Uterus (tissue), 4 donors: ENCODE results near the gene PDPN. TPM values are rescaled to one million over a fixed set of nuclear protein-coding genes. Genes with fewer than 3 reads are reported as not detected.

Experiments
- DNase-seq, 2 donors: peaks; one replicate each; pipeline ENCODE4 v3.0.0-alpha.2; 2019 to 2020
- H3K27ac ChIP-seq, 2 donors: fragments of 200-600 bp; sonication (generic); 1 replicate in 1 of 2; 2 replicates in 1 of 2; pipeline ENCODE4 v1.5.1; 2016 to 2018
- H3K27me3 ChIP-seq, 2 donors: fragments of 200-600 bp; sonication (generic); one replicate each; pipeline ENCODE4 v1.5.1; 2018 to 2019; ENCODE audit warnings: control low read depth in 1 of 2
- H3K36me3 ChIP-seq, 2 donors: fragments of 200-600 bp; sonication (generic); one replicate each; pipeline ENCODE4 v1.5.1; 2019; ENCODE audit warnings: control low read depth in 1 of 2
- H3K4me1 ChIP-seq, 2 donors: fragments of 200-600 bp; sonication (generic); one replicate each; pipeline ENCODE4 v1.5.1; 2018 to 2019; ENCODE audit warnings: control low read depth in 1 of 2
- H3K4me3 ChIP-seq, 2 donors: fragments of 200-600 bp; sonication (generic); 1 replicate in 1 of 2; 2 replicates in 1 of 2; pipeline ENCODE4 v1.5.1; 2018 to 2019; ENCODE audit warnings: mild to moderate bottlenecking in 1 of 2
- H3K9me3 ChIP-seq, 2 donors: fragments of 200-600 bp; sonication (generic); one replicate each; pipeline ENCODE4 v1.5.1; 2019; ENCODE audit warnings: control low read depth in 1 of 2
- POLR2A ChIP-seq, 2 donors: fragments of 450-650 bp; IDR thresholded peaks; one replicate each; pipeline ENCODE4 v1.6.1; 2016; ENCODE audit warnings: antibody characterized with exemption in 2 of 2, mild to moderate bottlenecking in 1 of 2, moderate library complexity in 1 of 2
- intact Hi-C: fragments of 100-400 bp; cut with DNase I; formaldehyde crosslinking; loops from one replicate; pipeline ENCODE4 v1.15.1; 2023; ENCODE audit warnings: low total_unique reads
- total RNA-seq, 4 donors: library from RNA; depleted of rRNA in 3 of 4; stranded (reverse); fragments of >200 nt in 3 of 4; gene quantifications; one replicate each; pipeline versions ENCODE4 v1.1.0 to v1.2.4, GENCODE V29; 2014 to 2023
- TF ChIP-seq, protein P1 (sequence below), 4 experiments: fragments of 200-600 bp in 2 of 4; fragments of 450-650 bp in 2 of 4; sonication (generic) in 2 of 4; IDR thresholded peaks; one replicate each; pipeline ENCODE4 v1.5.1; 2016 to 2019; ENCODE audit warnings: antibody characterized with exemption in 4 of 4, mild to moderate bottlenecking in 2 of 4, moderate library complexity in 1 of 4
- donor health status: DM: yes; HTN: yes; CAD: no.

PDPN gene
- total RNA-seq, 4 donors from 2014 or later = 17.7 to 50.0 (median 30.7) TPM

DNA sequence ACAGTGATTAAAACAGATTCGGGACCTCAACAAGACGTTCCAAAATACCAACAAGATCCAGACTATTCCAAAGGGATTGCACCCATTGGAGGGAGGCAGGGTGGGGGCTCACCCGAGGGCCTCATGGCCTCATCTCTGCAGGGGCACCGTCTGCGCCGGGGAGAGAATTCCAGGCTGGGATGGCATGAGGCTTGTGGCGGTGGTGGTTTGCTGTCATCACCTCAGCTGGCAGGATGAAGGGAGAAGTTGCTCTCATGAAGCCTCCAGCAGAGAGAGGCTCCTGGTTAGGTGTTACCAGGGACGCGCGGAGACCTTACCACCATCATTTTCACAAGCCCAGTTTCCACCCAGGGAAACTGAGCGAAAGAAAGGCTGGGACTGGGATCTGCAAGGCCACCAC lies 6.7 kb upstream of the PDPN start:
- intact Hi-C loops = no loop called here

DNA sequence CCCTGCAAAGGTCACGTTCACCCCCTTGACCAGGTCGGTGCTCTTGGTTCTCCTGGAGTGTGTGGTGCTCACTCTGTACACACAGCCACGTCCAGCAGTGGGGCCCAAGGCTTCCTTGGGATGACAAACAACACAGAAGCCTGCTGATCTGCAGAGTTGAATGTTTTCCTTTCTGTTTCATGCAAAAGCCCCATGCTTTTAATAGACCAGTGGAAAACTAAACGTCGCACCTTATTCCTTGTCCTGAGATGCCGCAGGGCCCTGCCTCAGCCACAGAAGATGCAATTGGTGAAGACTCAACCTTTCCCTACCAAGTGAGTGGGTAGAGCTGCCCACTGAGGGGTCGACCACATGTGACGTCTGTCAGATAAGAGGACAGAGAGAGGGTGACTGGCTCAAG lies 5.8 kb upstream of the PDPN start:
- Histone ChIP-seq H3K36me3 (no peaks in the 10 kb centered on the region), H3K27me3 (no peaks in the 10 kb centered on the region), H3K4me1 (no peaks in the 10 kb centered on the region), H3K4me3 (no peak overlapping the region), H3K9me3 (no peaks in the 10 kb centered on the region), H3K27ac (no peak overlapping the region)
- intact Hi-C loops = no loop called here
- no peak for TF ChIP-seq POLR2A (IDR thresholded peaks at IDR 0.05)
- TF ChIP-seq, protein P1, sequence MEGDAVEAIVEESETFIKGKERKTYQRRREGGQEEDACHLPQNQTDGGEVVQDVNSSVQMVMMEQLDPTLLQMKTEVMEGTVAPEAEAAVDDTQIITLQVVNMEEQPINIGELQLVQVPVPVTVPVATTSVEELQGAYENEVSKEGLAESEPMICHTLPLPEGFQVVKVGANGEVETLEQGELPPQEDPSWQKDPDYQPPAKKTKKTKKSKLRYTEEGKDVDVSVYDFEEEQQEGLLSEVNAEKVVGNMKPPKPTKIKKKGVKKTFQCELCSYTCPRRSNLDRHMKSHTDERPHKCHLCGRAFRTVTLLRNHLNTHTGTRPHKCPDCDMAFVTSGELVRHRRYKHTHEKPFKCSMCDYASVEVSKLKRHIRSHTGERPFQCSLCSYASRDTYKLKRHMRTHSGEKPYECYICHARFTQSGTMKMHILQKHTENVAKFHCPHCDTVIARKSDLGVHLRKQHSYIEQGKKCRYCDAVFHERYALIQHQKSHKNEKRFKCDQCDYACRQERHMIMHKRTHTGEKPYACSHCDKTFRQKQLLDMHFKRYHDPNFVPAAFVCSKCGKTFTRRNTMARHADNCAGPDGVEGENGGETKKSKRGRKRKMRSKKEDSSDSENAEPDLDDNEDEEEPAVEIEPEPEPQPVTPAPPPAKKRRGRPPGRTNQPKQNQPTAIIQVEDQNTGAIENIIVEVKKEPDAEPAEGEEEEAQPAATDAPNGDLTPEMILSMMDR (IDR thresholded peaks at IDR 0.05) = no peak
- no peak for DNase-seq

More for the DNA sequence above, 6.7 kb upstream of the PDPN start:
- Histone ChIP-seq H3K4me3 (no peak overlapping the region), H3K9me3 (no peaks in the 10 kb centered on the region), H3K4me1 (no peaks in the 10 kb centered on the region), H3K27ac (no peak overlapping the region), H3K27me3 (no peaks in the 10 kb centered on the region), H3K36me3 (no peaks in the 10 kb centered on the region)
- DNase-seq = no peak
- TF ChIP-seq POLR2A (IDR thresholded peaks at IDR 0.05) = no peak
- TF ChIP-seq, protein P1 (IDR thresholded peaks at IDR 0.05) = no peak

DNA sequence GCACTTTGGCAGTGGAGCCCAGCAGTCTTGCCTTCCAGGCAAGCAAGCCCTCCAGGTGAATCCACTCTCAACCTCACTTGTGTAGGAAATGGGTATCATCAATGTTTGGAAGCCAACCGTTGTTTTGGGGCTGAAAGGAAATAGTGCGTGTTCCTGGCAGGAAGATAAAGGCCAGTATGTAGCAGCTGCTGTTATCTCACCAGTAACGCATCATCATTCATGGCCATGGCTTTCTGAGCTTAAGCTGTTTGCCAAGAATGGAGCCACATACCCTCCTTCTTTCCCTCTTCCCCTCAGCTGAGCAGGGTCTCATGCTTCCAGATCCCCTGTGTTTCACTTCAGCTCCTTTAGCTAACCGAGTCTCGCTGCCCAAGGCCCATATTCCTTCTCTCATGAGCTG lies 2.2 kb upstream of the PDPN start:
- Histone ChIP-seq H3K9me3 (no peaks in the 10 kb centered on the region), H3K4me3 (no peak overlapping the region), H3K27me3 (no peaks in the 10 kb centered on the region), H3K4me1 (no peaks in the 10 kb centered on the region), H3K36me3 (no peaks in the 10 kb centered on the region), H3K27ac (no peak overlapping the region)
- intact Hi-C loops = no loop called here
- DNase-seq = no peak
- no peak for TF ChIP-seq POLR2A (IDR thresholded peaks at IDR 0.05)
- TF ChIP-seq, protein P1 (IDR thresholded peaks at IDR 0.05) = no peak

DNA sequence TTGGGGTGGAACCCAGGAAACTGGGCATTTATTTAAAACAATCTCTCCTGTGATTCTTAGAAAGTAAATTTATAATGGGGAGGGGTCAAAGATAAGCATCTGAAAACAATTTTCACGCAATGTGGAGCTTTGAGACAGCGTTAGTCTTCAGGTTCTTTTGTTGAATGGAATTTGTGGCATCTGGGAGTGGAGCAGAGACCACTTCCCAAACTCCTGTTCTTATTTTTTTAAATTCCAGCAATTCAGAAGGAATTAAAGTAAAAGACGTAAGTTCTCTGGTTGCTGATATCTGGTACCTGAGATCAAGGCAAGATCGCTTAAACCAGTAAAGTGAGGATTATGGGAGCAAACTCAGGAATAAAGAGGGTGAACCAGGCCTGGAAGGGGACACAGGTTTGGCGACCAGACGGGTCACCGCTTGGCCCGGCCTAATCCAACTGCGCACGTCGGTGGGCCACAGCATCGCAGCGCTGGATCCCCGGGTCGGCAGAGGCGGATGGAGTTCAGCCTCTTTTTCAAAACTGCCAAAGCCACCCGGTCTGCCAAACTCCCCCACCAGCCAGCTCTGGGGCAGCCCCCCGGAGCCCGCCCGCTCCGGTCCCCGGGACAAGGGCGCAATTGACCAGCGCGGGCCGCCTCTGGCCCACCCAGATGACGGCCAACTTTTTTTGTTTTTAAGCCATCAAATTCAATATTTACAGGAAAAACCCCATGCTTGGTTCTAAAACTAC lies 754 bp upstream of the PDPN start:
- H3K27ac ChIP-seq = peak overlapping the region; percentile 78 to 89
- intact Hi-C loops = no loop called here
- H3K4me3 ChIP-seq = peak overlapping the region in 1 of 2 donors; percentile 57
- H3K36me3 ChIP-seq = no peaks in the 10 kb centered on the region
- no peak for TF ChIP-seq POLR2A (IDR thresholded peaks at IDR 0.05)
- TF ChIP-seq, protein P1 (IDR thresholded peaks at IDR 0.05) = no peak
- no peaks in the 10 kb centered on the region for H3K9me3 ChIP-seq
- no peak for DNase-seq
- no peaks in the 10 kb centered on the region for H3K27me3 ChIP-seq
- H3K4me1 ChIP-seq = no peaks in the 10 kb centered on the region

DNA sequence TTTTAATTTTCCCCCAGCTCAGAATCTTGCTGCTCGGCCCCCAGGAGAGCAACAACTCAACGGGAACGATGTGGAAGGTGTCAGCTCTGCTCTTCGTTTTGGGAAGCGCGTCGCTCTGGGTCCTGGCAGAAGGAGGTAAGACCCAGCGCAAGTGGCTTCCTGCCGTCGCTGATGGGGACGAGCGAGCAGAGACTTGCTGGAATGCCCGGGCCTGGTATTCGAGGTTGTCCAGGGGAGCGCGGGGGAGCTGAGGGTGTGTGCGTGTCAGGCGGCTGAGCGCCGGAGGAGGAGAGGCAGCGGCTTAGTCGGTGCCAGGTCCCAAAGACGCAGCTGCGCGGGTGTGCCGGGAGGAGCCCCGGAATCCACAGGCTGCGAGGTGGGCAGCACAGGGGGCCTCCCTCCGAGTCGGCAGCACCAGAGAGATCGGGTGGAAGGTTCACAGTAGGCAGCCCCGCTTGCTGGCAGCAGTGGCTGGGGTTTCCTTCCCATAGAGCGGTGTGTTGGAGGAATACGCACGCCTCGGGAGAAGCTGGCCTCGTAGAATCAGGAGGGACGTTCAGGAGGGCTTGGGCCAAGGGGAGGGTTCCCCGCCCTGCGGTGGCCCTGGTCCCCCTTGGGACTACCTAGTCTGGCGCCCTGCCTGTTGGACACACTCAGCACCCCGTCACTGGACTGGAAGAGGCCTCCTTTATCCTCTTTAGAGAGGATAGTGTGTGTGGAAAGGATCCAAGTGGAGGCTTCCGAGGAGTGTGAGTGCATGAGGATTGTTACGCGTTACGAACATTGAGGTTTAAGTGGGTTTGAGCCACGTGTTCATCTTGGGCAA lies 547 bp downstream of the PDPN start:
- Histone ChIP-seq H3K27me3 (no peaks in the 10 kb centered on the region), H3K9me3 (no peaks in the 10 kb centered on the region), H3K27ac (peak overlapping the region; percentile 78 to 89), H3K36me3 (peaks cover 0 to 2% of the 10 kb centered on the region in 2 donors), H3K4me1 (no peaks in the 10 kb centered on the region), H3K4me3 (peak overlapping the region; percentile 57 to 64)
- intact Hi-C loops = no loop called here
- TF ChIP-seq, protein P1 (IDR thresholded peaks at IDR 0.05) = no peak
- no peak for TF ChIP-seq POLR2A (IDR thresholded peaks at IDR 0.05)
- peak; percentile 53 to 63 for DNase-seq
